MM.1S (cell line): ENCODE data around the gene NAA15.

ENCODE experiments used
- CTCF ChIP-seq: fragments of 300-600 bp; sonication (generic); IDR thresholded peaks from 2 replicates; pipeline ENCODE4 v1.5.1; 2016; ENCODE audit warnings: antibody characterized with exemption, low read length, mixed read lengths
- EZH2 ChIP-seq: fragments of 300-600 bp; sonication (generic); optimal IDR thresholded peaks from 2 replicates; pipeline ENCODE3; 2017; ENCODE audit warnings: low read depth, mild to moderate bottlenecking, antibody characterized with exemption, low read length, mixed read lengths
- EZH2phosphoT487 ChIP-seq: fragments of 300-600 bp; sonication (generic); IDR thresholded peaks from 2 replicates; pipeline ENCODE4 v1.6.1; 2018; ENCODE audit warnings: antibody characterized with exemption, low read length

DNA sequence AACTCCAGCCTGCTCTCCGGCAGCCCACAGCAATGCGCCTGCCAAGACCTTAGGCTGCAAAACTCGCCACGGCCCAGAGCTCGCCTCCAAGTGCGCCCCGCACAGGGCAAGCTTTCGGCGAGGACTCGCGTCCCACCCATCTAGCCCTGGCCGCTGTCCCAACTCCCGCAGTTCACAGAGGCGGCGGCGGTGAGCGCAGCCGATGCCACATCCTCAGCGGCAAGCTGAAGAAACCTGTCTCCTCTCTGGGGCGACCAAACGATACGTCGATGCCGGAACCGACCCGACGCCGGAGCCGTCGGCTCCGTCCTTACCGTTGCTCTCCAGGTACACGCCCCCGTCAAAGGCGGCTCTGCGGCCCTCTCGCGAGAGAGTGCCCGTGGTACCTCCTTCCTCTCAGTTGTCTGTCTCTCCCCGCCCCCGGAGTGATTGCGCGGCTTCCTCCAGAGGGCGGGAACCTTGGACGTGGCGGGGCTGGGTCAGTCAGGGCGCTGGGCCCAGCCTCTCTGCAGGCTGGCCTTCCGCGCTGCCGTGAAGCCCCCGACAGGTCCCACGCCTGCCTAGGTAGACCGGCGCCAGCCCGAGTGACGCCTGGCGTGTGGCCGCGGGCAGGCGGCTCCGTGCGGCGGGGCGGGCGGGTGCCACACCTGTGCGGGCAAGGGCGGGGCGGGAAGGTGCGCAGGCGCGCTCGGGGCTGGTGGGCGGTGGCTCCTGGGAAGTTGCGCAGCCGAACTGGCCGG lies 152.2 kb downstream of the NAA15 start:
- TF ChIP-seq EZH2 = no peak
- no peak for TF ChIP-seq CTCF
- no peak for TF ChIP-seq EZH2phosphoT487
